Measurements from ENCODE around the gene USP5. TPM values are rescaled to one million over a fixed set of nuclear protein-coding genes. Genes with fewer than 3 reads are reported as not detected.
"Not testable (repeated sequence)": the region's sequence is repeated elsewhere in the genome, so short reads cannot be mapped to it uniquely, and the experiment has no call there.

The USP5 gene
- total RNA-seq, 1 donor, result 77.1 TPM

DNA sequence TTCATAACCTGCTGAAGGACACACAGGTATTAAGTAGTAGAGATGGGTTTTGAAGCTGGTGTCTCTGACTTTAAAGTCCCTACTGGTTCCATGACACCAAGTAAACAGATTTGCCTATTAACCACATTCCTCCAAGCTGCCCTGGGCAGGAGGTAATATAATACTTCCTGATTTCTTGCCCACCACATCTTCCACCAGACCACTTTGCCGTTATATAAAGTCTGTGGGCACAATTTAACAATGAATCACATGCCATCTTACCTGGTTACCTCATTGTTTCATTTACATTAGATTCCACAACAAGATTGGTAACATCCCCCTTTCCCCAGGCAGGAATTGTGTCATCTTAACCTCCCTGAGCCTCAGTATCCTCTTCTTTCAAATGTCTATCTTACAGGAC lies 51.8 kb downstream of the USP5 start:
- no peak overlapping the region for H3K4me3 ChIP-seq (ENCODE audit: insufficient read depth, low read length)
- TF ChIP-seq, protein P1, sequence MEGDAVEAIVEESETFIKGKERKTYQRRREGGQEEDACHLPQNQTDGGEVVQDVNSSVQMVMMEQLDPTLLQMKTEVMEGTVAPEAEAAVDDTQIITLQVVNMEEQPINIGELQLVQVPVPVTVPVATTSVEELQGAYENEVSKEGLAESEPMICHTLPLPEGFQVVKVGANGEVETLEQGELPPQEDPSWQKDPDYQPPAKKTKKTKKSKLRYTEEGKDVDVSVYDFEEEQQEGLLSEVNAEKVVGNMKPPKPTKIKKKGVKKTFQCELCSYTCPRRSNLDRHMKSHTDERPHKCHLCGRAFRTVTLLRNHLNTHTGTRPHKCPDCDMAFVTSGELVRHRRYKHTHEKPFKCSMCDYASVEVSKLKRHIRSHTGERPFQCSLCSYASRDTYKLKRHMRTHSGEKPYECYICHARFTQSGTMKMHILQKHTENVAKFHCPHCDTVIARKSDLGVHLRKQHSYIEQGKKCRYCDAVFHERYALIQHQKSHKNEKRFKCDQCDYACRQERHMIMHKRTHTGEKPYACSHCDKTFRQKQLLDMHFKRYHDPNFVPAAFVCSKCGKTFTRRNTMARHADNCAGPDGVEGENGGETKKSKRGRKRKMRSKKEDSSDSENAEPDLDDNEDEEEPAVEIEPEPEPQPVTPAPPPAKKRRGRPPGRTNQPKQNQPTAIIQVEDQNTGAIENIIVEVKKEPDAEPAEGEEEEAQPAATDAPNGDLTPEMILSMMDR (IDR thresholded peaks at IDR 0.05; ENCODE audit: extremely low read depth, low read depth, low read length), result no peak
- no peaks in the 10 kb centered on the region for H4K20me1 ChIP-seq (ENCODE audit: insufficient read depth, low read length)
- H3K27me3 ChIP-seq (ENCODE audit: insufficient read depth, low read length), result no peaks in the 10 kb centered on the region
- H3K27ac ChIP-seq (ENCODE audit: low read depth, low read length), result no peak overlapping the region
- peak overlapping the region; percentile 100 for H2AFZ ChIP-seq (ENCODE audit: low read length)
- no peak overlapping the region for H3K4me2 ChIP-seq (ENCODE audit: insufficient read depth, low read length)
- no peaks in the 10 kb centered on the region for H3K9me3 ChIP-seq (ENCODE audit: low read depth, low read length)
- peaks cover 10% of the 10 kb centered on the region for H3K4me1 ChIP-seq (ENCODE audit: insufficient read depth, low read length)
- DNase-seq (ENCODE audit: insufficient read length, low spot score, missing footprints), result no peak
- H3K36me3 ChIP-seq (ENCODE audit: insufficient read depth, low read length), result no peaks in the 10 kb centered on the region
- no peaks in the 10 kb centered on the region for H3K79me2 ChIP-seq (ENCODE audit: insufficient read depth, low read length)

- Histone ChIP-seq H3K79me2 (ENCODE audit: insufficient read depth, low read length) (no peaks in the 10 kb centered on the region), H2AFZ (ENCODE audit: low read length) (peak within 1 kb of the TSS; percentile 100), H3K27ac (ENCODE audit: low read depth, low read length) (peak within 1 kb of the TSS; percentile 87), H3K27me3 (ENCODE audit: insufficient read depth, low read length) (no peaks in the 10 kb centered on the region), H3K36me3 (ENCODE audit: insufficient read depth, low read length) (no peaks in the 10 kb centered on the region), H3K9me3 (ENCODE audit: low read depth, low read length) (no peaks in the 10 kb centered on the region), H4K20me1 (ENCODE audit: insufficient read depth, low read length) (no peaks in the 10 kb centered on the region), H3K4me3 (ENCODE audit: insufficient read depth, low read length) (peak within 1 kb of the TSS; percentile 99), H3K4me2 (ENCODE audit: insufficient read depth, low read length) (peak within 1 kb of the TSS; percentile 100), H3K4me1 (ENCODE audit: insufficient read depth, low read length) (peaks cover 10% of the 10 kb centered on the region)
- DNase-seq (ENCODE audit: insufficient read length, low spot score, missing footprints), result peak; percentile 97
- TF ChIP-seq, protein P1 (IDR thresholded peaks at IDR 0.05; ENCODE audit: extremely low read depth, low read depth, low read length), result no peak
Observed at GRCh38 chr12:6904280-6905276, 52.6 kb downstream of the USP5 start, which contains the start of gene LRRC23. Gene LRRC23, plus strand, starts transcription at chr12:6904822. Its CDS starts 812 bp downstream, at chr12:6905634.

GRCh38 chr12:6905414-6906040 lies 53.6 kb downstream of the USP5 start:
- Histone ChIP-seq H3K27me3 (ENCODE audit: insufficient read depth, low read length) (no peaks in the 10 kb centered on the region), H2AFZ (ENCODE audit: low read length) (peak overlapping the region; percentile 100), H3K79me2 (ENCODE audit: insufficient read depth, low read length) (no peaks in the 10 kb centered on the region), H3K4me3 (ENCODE audit: insufficient read depth, low read length) (peak overlapping the region; percentile 99), H3K9me3 (ENCODE audit: low read depth, low read length) (no peaks in the 10 kb centered on the region), H3K36me3 (ENCODE audit: insufficient read depth, low read length) (no peaks in the 10 kb centered on the region), H4K20me1 (ENCODE audit: insufficient read depth, low read length) (no peaks in the 10 kb centered on the region), H3K27ac (ENCODE audit: low read depth, low read length) (peak overlapping the region; percentile 87), H3K4me1 (ENCODE audit: insufficient read depth, low read length) (peaks cover 10% of the 10 kb centered on the region), H3K4me2 (ENCODE audit: insufficient read depth, low read length) (peak overlapping the region; percentile 100)
- TF ChIP-seq, protein P1 (IDR thresholded peaks at IDR 0.05; ENCODE audit: extremely low read depth, low read depth, low read length), result no peak
- DNase-seq (ENCODE audit: insufficient read length, low spot score, missing footprints), result no peak

GRCh38 chr12:6908141-6908540 lies 56.2 kb downstream of the USP5 start:
- H3K9me3 ChIP-seq (ENCODE audit: low read depth, low read length); H3K36me3 ChIP-seq (ENCODE audit: insufficient read depth, low read length); H3K4me2 ChIP-seq (ENCODE audit: insufficient read depth, low read length); H4K20me1 ChIP-seq (ENCODE audit: insufficient read depth, low read length); H3K4me1 ChIP-seq (ENCODE audit: insufficient read depth, low read length); H3K4me3 ChIP-seq (ENCODE audit: insufficient read depth, low read length); H3K79me2 ChIP-seq (ENCODE audit: insufficient read depth, low read length); DNase-seq (ENCODE audit: insufficient read length, low spot score, missing footprints); H3K27ac ChIP-seq (ENCODE audit: low read depth, low read length); H3K27me3 ChIP-seq (ENCODE audit: insufficient read depth, low read length); H2AFZ ChIP-seq (ENCODE audit: low read length): not testable (repeated sequence)

Measured in osteoblast (primary cell).